GM13976 (cell line): ENCODE measurements around the gene IDH2.

Experiments used
- DNase-seq: peaks from one replicate; pipeline ENCODE4 v3.0.0; 2012; ENCODE audit warnings: low spot score
- in situ Hi-C: fragments of 300-500 bp; cut with MboI; formaldehyde crosslinking; loops from one replicate; pipeline ENCODE4 v1.12.0; 2022; ENCODE audit warnings: low sequenced_read_pairs, mixed read lengths, inconsistent platforms; ENCODE audit not compliant: unreplicated experiment
- TF ChIP-seq, protein P1 (sequence below): IDR thresholded peaks from 2 replicates; pipeline ENCODE4 v1.5.1; 2012; ENCODE audit warnings: borderline replicate concordance, mild to moderate bottlenecking; ENCODE audit not compliant: insufficient read depth; ENCODE audit errors: extremely low read depth, missing control alignments, control extremely low read depth

The IDH2 gene

DNA sequence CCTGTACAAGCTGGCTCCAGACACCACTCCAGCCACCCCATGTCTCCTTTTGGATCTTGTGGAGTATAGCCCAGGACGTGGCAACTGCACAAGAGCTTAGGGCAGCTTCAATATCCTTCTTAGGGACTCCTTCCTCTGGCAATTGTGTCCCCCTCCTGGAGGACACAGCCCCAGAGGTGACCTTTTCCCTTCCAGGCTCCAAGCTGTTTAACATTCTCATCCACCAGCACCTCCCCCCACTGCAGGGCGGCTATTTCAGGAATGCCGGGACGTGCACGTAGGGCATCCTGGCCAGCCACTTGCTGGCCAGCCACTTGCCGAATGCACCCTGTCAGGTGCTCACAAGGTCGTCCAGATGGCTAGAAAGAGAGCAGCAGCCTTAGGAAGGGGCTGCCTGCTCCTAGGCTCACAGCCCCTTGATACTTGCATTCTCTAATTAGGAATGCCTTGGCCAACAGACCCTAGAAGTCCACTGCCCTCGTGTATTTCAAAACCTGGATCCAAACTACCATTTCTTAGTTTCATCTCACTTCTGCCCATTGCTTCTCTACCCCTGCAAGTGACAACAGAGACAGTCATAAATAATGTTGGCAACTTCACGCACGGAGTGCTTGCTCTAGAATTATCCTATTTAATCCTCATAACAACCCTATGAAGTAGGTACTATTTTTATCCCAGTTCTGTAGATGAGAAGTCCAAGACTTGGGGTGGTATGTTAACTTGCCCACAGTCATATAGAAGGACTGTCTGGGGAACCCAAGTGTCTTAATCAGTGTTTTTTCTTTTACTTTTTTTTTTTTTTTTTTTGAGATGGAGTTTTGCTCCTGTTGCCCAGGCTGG is 24.5 kb upstream of the IDH2 start:
- in situ Hi-C loops = no loop called here
- no peak for DNase-seq
- TF ChIP-seq, protein P1, sequence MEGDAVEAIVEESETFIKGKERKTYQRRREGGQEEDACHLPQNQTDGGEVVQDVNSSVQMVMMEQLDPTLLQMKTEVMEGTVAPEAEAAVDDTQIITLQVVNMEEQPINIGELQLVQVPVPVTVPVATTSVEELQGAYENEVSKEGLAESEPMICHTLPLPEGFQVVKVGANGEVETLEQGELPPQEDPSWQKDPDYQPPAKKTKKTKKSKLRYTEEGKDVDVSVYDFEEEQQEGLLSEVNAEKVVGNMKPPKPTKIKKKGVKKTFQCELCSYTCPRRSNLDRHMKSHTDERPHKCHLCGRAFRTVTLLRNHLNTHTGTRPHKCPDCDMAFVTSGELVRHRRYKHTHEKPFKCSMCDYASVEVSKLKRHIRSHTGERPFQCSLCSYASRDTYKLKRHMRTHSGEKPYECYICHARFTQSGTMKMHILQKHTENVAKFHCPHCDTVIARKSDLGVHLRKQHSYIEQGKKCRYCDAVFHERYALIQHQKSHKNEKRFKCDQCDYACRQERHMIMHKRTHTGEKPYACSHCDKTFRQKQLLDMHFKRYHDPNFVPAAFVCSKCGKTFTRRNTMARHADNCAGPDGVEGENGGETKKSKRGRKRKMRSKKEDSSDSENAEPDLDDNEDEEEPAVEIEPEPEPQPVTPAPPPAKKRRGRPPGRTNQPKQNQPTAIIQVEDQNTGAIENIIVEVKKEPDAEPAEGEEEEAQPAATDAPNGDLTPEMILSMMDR = no peak

DNA sequence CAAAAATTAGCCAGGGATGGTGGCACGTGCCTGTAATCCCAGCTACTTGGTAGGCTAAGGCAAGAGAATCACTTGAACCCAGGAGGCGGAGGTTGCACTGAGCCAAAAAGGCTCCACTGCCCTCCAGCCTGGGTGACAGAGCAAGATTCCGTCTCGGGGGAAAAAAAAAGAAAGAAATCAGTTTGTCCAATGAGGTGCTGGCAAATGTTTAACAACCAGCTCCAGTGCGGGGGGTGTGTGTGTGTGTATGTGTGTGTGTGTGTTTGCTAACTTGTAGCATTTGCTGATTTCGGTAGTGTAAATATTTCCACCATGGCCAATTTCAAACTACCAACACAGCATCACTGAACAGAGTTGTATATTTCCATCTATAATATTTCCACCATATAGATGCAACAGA is 23.8 kb upstream of the IDH2 start:
- no peak for DNase-seq
- TF ChIP-seq, protein P1 = no peak
- in situ Hi-C loops = no loop called here

DNA sequence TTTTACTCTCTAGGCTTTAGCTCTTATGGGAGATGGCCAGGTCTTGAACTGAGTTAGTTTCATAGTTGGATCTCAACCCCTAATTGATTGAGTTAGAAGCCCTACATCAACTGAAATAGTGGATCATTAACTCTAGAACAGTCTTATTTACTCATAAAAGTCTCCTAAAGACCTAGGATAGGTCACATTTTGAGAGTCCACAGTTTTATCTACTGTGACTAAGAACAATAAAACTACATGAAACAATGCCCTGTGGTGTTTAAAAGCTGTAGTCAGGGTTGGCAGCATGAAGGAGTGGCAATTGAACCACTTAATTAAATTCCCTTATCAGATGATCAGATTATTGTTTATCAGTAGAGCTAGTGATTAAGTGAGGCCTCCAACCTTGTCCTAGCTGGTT is 22.2 kb upstream of the IDH2 start:
- TF ChIP-seq, protein P1 = no peak
- in situ Hi-C loops = no loop called here
- no peak for DNase-seq

DNA sequence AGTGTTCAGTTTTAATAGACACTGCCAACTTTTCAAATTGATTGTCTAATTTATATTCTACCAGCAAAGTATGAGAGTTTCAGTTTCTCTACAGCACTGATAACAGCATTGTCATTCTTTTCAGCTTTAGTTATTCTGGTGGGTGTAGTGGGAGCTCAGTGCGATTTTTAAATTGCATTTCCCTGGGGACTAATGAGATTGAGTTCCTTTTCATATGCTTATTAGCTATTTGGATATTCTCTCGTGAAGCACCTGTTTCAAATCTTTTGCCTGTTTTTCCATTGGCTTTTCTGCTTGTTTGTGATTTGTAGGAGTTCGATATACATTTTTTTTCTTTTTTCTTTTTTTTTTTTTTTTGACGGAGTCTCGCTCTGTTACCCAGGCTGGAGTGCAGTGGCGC is 18.8 kb upstream of the IDH2 start:
- in situ Hi-C loops = no loop called here
- TF ChIP-seq, protein P1 = no peak
- DNase-seq = no peak

DNA sequence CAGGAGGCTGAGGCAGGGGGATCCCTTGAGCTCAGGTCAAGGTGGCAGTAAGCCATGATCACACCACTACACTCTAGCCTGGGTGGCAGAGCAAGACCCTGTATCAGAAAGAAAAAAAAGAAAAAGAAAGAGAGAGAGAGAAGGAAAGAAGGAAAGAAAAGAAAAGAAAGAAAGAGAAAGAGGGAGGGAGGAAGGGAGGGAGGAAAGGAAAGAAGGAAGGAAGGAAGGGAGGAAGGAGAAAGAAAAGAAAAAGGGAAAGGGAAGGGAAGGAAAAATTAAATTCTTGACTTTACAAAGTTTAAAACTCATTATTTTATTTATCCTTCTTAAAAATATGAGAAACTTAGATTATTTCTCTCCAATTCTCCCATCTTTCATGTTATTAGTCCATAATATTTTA is 17.1 kb upstream of the IDH2 start:
- TF ChIP-seq, protein P1 = no peak
- DNase-seq = no peak
- in situ Hi-C loops = no loop called here

DNA sequence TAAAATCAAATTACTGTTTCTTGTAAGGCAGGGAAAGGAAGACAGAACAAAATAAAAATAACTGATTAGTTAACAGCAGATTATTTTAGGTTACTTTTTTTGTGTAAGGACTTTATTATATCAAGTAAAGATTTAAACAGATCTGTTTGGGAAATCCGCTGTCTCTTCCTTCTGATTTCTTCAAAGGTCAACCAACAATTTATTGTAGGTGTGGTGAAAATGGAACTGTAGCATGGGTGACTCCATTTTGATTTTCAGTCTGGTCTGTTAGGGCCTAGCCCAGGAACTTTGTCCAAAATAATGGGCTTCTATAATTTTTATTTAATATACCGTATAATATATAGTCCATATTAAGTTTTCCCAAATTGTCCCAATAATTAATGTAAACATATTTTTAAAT is 13.5 kb upstream of the IDH2 start:
- DNase-seq = no peak
- in situ Hi-C loops = no loop called here
- TF ChIP-seq, protein P1 = no peak

DNA sequence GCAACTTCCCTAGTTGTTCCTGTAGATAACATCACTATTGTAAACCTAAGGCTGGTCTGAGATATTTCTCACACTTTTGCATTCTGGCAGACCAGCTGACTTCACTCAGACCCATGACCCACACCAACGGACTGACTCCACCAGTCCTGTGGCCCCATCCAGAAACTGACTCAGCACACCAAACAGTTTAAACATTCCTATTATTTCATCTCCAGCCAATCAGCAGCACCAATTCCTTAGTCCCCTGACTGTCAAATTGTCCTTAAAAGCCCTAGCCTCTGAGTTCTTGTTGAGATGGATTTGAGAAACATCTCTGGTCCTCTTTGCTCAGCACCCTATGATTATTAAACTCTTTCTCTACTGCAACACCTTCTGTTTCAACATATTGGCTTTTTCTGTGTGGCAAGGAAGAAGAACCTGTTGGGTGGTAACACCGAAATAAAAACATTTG is 12.2 kb upstream of the IDH2 start:
- in situ Hi-C loops = no loop called here
- DNase-seq = no peak
- TF ChIP-seq, protein P1 = no peak
